Osteocyte (in vitro differentiated cells): ENCODE data around the gene AKAP9. TPM values are rescaled to one million over a fixed set of nuclear protein-coding genes. Genes with fewer than 3 reads are reported as not detected.

Source experiments
- DNase-seq: peaks from one replicate; pipeline ENCODE4 v3.0.0; 2021; ENCODE audit warnings: mixed read lengths; ENCODE audit not compliant: unreplicated experiment; ENCODE audit errors: extremely low spot score
- H3K27ac Mint-ChIP-seq: one replicate; pipeline ENCODE4 v1.8.0; 2021; ENCODE audit warnings: mild to moderate bottlenecking, mixed read lengths; ENCODE audit not compliant: unreplicated experiment
- H3K27me3 Mint-ChIP-seq: one replicate; pipeline ENCODE4 v1.8.0; 2021; ENCODE audit warnings: mixed read lengths; ENCODE audit not compliant: unreplicated experiment
- H3K36me3 Mint-ChIP-seq: one replicate; pipeline ENCODE4 v1.8.0; 2021; ENCODE audit warnings: mixed read lengths; ENCODE audit not compliant: unreplicated experiment
- H3K4me1 Mint-ChIP-seq: one replicate; pipeline ENCODE4 v1.8.0; 2021; ENCODE audit warnings: mixed read lengths; ENCODE audit not compliant: unreplicated experiment
- H3K4me3 Mint-ChIP-seq: one replicate; pipeline ENCODE4 v1.8.0; 2021; ENCODE audit warnings: mild to moderate bottlenecking, moderate library complexity, mixed read lengths; ENCODE audit not compliant: unreplicated experiment
- H3K9me3 Mint-ChIP-seq: one replicate; pipeline ENCODE4 v1.8.0; 2021; ENCODE audit warnings: mixed read lengths; ENCODE audit not compliant: unreplicated experiment
- CTCF ChIP-seq: fragments of 200-600 bp; sonication (generic); IDR thresholded peaks from 2 replicates; pipeline ENCODE4 v1.5.0; 2021; ENCODE audit warnings: antibody characterized with exemption, mild to moderate bottlenecking, moderate library complexity
- total RNA-seq: library from RNA; stranded (reverse); gene quantifications from 2 replicates; pipeline ENCODE4 v1.2.1, GENCODE V29; 2021

Gene AKAP9
- total RNA-seq, 1 donor from 2014 or later, result 47.2 TPM

- no peak for DNase-seq
- H3K27me3 Mint-ChIP-seq, result peaks cover 24% of the 10 kb centered on the region
- H3K4me3 Mint-ChIP-seq, result no peak overlapping the region
- no peaks in the 10 kb centered on the region for H3K36me3 Mint-ChIP-seq
- no peak overlapping the region for H3K27ac Mint-ChIP-seq
- H3K4me1 Mint-ChIP-seq, result peaks cover 4% of the 10 kb centered on the region
- no peaks in the 10 kb centered on the region for H3K9me3 Mint-ChIP-seq
- TF ChIP-seq CTCF, result no peak
Observed at GRCh38 chr7:91898240-91898992, 42.2 kb upstream of the AKAP9 start.

GRCh38 chr7:91899563-91899962 is 41.1 kb upstream of the AKAP9 start:
- H3K36me3 Mint-ChIP-seq, result no peaks in the 10 kb centered on the region
- H3K27me3 Mint-ChIP-seq, result peaks cover 23% of the 10 kb centered on the region
- DNase-seq, result no peak
- no peak overlapping the region for H3K27ac Mint-ChIP-seq
- H3K9me3 Mint-ChIP-seq, result no peaks in the 10 kb centered on the region
- TF ChIP-seq CTCF, result no peak
- peaks cover 4% of the 10 kb centered on the region for H3K4me1 Mint-ChIP-seq
- H3K4me3 Mint-ChIP-seq, result no peak overlapping the region

GRCh38 chr7:91910171-91910570 is 30.5 kb upstream of the AKAP9 start:
- H3K27ac Mint-ChIP-seq, result no peak overlapping the region
- H3K4me1 Mint-ChIP-seq, result no peaks in the 10 kb centered on the region
- H3K27me3 Mint-ChIP-seq, result peaks cover 5% of the 10 kb centered on the region
- TF ChIP-seq CTCF, result no peak
- no peak overlapping the region for H3K4me3 Mint-ChIP-seq
- peaks cover 3% of the 10 kb centered on the region for H3K9me3 Mint-ChIP-seq
- H3K36me3 Mint-ChIP-seq, result no peaks in the 10 kb centered on the region
- no peak for DNase-seq

- no peak for TF ChIP-seq CTCF
- Mint-ChIP-seq H3K27ac (no peak overlapping the region), H3K27me3 (peaks cover 9% of the 10 kb centered on the region), H3K4me1 (no peaks in the 10 kb centered on the region), H3K36me3 (no peaks in the 10 kb centered on the region), H3K4me3 (no peak overlapping the region), H3K9me3 (peaks cover 3% of the 10 kb centered on the region)
- DNase-seq, result no peak
Observed at GRCh38 chr7:91911121-91911520, 29.5 kb upstream of the AKAP9 start.

GRCh38 chr7:91912494-91912893 is 28.2 kb upstream of the AKAP9 start:
- Mint-ChIP-seq H3K27ac (no peak overlapping the region), H3K4me3 (no peak overlapping the region), H3K36me3 (no peaks in the 10 kb centered on the region), H3K9me3 (peaks cover under 1% of the 10 kb centered on the region), H3K27me3 (peaks cover 15% of the 10 kb centered on the region), H3K4me1 (no peaks in the 10 kb centered on the region)
- no peak for TF ChIP-seq CTCF
- DNase-seq, result no peak
